Neural cell (in vitro differentiated cells): Measurements from ENCODE around the gene PPM1N.

Experiments
- CTCF ChIP-seq: fragments of 450-650 bp; IDR thresholded peaks from 2 replicates; pipeline ENCODE4 v1.5.1; 2014; ENCODE audit warnings: antibody characterized with exemption, mild to moderate bottlenecking, moderate library complexity; ENCODE audit not compliant: poor library complexity, severe bottlenecking
- EP300 ChIP-seq: fragments of 450-650 bp; conservative IDR thresholded peaks from 2 replicates; pipeline ENCODE4 v1.6.1; 2014; ENCODE audit warnings: antibody characterized with exemption, mild to moderate bottlenecking, moderate library complexity; ENCODE audit not compliant: poor library complexity, severe bottlenecking
- MXI1 ChIP-seq: fragments of 450-650 bp; conservative IDR thresholded peaks from 2 replicates; pipeline ENCODE4 v1.6.1; 2014; ENCODE audit warnings: antibody characterized with exemption, mild to moderate bottlenecking; ENCODE audit not compliant: poor library complexity, severe bottlenecking
- POLR2AphosphoS5 ChIP-seq: IDR thresholded peaks from 2 replicates; pipeline ENCODE4 v1.6.1; 2012
- RAD21 ChIP-seq: fragments of 450-650 bp; conservative IDR thresholded peaks from 2 replicates; pipeline ENCODE4 v1.6.1; 2014; ENCODE audit warnings: antibody characterized with exemption, mild to moderate bottlenecking, moderate library complexity
- REST ChIP-seq: IDR thresholded peaks from 2 replicates; pipeline ENCODE4 v1.6.1; 2012; ENCODE audit warnings: borderline replicate concordance

- TF ChIP-seq CTCF (no peak), POLR2AphosphoS5 (no peak), RAD21 (no peak), MXI1 (no peak), EP300 (no peak), REST (no peak)
Observed at GRCh38 chr19:45502111-45502510, 3.9 kb downstream of the PPM1N start.
